CD4-positive, alpha-beta T cell treated with Interleukin-17A for 1 hour (primary cell): ENCODE results near the gene SMPD3.
A peak's percentile ranks its signal among the peaks of the same experiment; 100 is the strongest.

Experiments used
- DNase-seq: peaks from one replicate; pipeline ENCODE4 v3.0.0-alpha.2; 2020

The SMPD3 gene

DNA sequence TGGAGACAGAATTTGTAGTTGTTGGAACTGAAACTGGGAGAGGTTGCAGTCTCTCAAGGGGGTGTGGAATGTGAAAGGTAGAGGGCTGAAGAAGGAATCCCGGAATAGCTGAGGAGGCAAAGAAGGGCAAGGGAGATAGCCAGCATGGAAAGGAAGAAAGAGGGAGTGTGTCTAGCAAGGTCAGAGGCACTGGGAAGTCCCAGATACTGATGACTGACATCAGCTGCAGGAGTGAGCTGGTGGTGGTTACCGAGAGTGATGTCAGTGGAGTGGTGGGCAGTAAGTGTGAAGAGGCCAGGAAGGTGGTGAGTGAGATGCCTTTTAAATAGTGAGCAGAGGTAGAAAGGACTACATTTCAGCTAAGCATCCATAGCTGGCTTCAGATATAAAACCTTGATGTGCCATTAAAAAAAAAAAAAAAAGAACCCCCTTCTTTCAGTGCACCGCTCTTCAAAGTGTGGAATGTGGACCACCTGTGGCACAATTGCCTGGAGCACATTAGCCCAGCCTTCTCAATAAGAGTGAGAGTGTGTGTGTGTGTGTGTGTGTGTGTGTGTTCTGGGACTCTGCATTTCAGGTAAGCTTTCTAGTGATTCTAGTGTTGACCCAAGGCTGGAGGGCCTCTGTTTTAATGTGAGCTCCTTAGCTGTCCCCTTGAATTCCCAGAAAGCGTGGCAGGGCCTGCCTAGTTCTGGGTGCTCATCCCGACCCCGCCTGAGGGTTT lies 129.0 kb downstream of the SMPD3 start:
- no peak for DNase-seq

DNA sequence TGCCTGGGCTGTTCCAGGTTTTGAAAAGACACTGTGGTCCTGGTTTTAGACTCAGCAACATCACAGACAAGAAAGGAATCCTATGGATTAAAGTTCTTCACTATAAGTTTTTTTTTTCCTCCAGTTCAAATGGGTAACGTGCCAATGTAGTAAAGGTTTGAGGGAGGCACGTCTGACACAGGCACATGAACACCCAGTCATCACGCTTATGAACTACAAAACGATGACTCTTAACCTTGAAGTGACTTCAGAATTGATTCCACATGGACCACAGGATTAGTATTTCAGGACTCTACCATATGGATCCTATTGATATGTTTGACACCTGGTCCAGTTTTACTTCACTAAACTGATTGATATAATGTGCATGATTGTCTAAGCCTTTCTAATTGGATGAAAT lies 135.2 kb downstream of the SMPD3 start:
- no peak for DNase-seq

DNA sequence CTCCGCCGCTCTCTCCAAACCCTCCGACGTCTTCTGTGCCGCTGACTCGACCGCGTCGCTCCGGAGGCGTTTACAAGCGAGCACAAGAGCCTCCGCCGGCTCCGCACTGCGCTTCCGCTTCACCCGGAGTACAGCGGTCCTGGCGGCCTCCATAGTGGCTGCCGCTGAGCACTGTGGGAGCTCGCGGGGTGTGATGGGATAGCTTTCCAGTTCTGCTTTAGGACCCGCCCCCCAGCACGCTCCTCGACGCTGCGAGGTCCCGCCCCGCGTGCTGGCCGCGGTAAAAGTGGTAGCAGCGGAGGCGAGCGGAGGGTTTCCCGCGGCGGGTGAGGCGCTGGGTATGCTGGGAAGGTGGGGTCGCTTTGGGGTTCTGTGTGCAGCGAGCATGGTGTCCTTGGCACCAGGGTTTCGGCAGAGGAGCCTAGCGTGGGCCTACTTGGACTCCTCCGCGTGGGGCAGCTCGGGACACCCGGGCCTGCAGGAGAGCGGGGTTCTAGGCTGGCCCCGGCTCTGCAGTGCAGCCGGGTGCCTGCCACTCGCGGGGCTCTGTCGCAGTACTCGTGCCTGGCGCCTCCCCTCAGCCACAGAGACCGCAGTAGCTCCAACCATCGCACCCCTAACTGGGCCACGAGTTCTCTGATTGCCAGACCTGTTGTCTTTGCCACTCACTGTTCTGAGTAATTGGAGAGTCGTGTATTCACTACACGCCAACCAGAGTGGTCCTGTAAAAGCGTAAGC lies 137.4 kb downstream of the SMPD3 start, which contains the start of the genes PRMT7 and SLC7A6OS:
TSS of gene PRMT7 (plus strand) at position 246 of the 738 bp plus-strand sequence. CDS start 4,961 bp downstream, outside the sequence.
TSS of gene SLC7A6OS (minus strand) at position 173 of the 738 bp plus-strand sequence. CDS start at position 153, 20 bp downstream.
- peak; percentile 93 for DNase-seq

DNA sequence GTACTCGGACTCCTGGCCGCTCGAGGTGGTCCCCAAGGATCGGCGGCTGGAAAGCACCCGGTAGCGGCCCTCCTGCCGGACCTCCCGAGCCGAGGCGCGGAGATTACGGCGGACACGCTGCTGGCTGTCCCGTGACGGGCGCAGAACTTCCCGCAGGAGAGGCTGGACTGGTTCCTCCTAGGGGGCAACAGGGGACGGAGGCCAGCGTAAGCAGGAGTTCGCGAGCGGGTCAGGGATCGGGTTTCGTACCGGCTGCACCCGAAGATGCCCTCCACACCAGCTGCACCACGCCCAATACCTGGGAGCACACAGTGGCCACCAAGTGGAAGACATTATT lies 137.9 kb downstream of the SMPD3 start:
- no peak for DNase-seq

DNA sequence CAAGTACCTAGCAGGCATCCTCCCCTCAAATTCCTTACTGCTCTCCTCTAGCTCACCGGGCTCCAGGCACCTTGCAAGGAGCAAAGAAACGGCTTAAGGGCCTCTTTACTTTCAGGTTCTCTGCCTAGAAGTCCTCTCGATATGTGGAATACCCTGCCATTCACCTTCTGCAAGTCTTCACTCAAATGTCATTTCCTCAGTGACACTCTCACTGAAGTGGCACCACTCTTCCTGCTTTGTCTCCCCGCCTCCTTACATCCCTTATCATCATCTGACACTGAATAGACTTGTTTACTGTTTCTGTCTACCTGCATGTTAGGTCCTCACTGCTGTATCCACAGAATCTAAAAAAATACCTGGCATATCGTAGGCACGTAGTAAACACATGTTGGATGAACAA lies 138.5 kb downstream of the SMPD3 start:
- peak; percentile 32 for DNase-seq
